ENCODE results near the gene FBXO5.
A peak's percentile ranks its signal among the peaks of the same experiment; 100 is the strongest.

Gene FBXO5

GRCh38 chr6:152950240-152950639 lies 32.6 kb downstream of the FBXO5 start:
- no peak for DNase-seq

GRCh38 chr6:152948150-152948768 lies 34.6 kb downstream of the FBXO5 start:
- DNase-seq, result peak in 4 of 14 donors; percentile 1 to 64 (median 6)

- no peak for DNase-seq
Measured at GRCh38 chr6:152946995-152947394, 35.8 kb downstream of the FBXO5 start.

- DNase-seq, result no peak
Measured at GRCh38 chr6:152946484-152946883, 36.4 kb downstream of the FBXO5 start.

GRCh38 chr6:152943260-152943897 lies 39.5 kb downstream of the FBXO5 start:
- no peak for DNase-seq

- no peak for DNase-seq
Measured at GRCh38 chr6:152942319-152942869, 40.4 kb downstream of the FBXO5 start.

GRCh38 chr6:152941746-152942145 lies 41.1 kb downstream of the FBXO5 start:
- no peak for DNase-seq

GRCh38 chr6:152932865-152933264 lies 50.0 kb downstream of the FBXO5 start:
- no peak for DNase-seq

- peak in 2 of 14 donors; percentile 5 to 94 for DNase-seq
Measured at GRCh38 chr6:152922706-152923105, 60.1 kb downstream of the FBXO5 start.
